ENCODE measurements around the gene AMMECR1.
"Not testable (repeated sequence)": the region's sequence is repeated elsewhere in the genome, so short reads cannot be mapped to it uniquely, and the experiment has no call there.

Gene AMMECR1

GRCh38 chrX:110162131-110162530 lies 155.8 kb downstream of the AMMECR1 start:
- no peak for DNase-seq

GRCh38 chrX:110161361-110161686 lies 156.6 kb downstream of the AMMECR1 start:
- no peak for DNase-seq

GRCh38 chrX:110159865-110160264 lies 158.0 kb downstream of the AMMECR1 start:
- no peak for DNase-seq

- no peak for DNase-seq
These were observed 158.7 kb downstream of the AMMECR1 start for GRCh38 chrX:110159235-110159634.

- DNase-seq = no peak
These were observed 160.4 kb downstream of the AMMECR1 start for GRCh38 chrX:110157444-110157843.

DNA sequence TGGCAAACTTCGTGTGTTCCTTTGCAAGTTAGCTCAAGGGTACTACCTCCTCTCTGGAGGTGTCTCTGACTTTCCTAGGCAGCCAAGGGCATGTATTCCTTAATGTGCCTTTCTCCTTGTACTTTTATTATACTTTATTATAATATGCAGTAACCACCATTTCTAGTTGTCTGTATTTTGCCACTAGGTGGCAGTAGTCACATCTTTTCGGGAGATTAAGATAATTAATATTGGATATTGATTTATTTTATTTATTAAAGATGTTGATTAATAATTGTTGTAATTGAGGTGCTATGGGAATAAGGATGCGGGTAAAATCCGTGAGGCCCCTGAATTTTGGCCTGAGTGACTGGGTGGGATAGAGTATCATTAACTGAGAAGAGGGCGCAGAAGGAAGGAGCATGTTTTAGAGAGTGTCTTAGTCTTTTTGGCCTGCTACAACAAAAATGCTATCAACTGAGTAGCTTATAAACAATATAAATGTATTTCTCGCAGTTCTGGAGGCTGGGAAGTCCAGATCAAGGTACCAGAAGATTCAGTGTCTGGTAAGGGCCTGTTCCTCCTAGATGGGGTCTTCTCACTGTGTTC lies 161.6 kb downstream of the AMMECR1 start:
- DNase-seq = no peak

- DNase-seq = no peak
These were observed 162.1 kb downstream of the AMMECR1 start for GRCh38 chrX:110155759-110156158.

GRCh38 chrX:110154328-110154727 lies 163.6 kb downstream of the AMMECR1 start:
- DNase-seq = not testable (repeated sequence)

DNA sequence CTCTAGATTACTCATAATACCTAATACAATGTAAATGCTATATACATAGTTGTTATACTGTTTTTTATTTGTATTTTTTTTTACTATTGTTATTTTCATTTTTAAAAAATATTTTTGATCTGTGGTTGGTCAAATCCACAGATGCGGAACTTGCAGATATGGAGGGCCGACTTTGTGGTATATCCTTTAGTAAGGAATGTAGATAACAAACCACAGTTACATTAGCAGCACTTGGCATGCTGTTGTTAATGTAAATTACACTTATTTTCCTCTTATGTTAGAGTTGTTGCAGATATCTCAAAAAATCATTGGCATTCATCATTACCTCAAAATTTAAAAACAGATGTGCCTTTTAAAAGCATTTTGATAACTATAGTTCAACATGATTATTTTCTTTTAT lies 164.0 kb downstream of the AMMECR1 start:
- no peak for DNase-seq

GRCh38 chrX:110153244-110153643 lies 164.6 kb downstream of the AMMECR1 start:
- DNase-seq = no peak

GRCh38 chrX:110146521-110146920 lies 171.4 kb downstream of the AMMECR1 start:
- DNase-seq = no peak

DNA sequence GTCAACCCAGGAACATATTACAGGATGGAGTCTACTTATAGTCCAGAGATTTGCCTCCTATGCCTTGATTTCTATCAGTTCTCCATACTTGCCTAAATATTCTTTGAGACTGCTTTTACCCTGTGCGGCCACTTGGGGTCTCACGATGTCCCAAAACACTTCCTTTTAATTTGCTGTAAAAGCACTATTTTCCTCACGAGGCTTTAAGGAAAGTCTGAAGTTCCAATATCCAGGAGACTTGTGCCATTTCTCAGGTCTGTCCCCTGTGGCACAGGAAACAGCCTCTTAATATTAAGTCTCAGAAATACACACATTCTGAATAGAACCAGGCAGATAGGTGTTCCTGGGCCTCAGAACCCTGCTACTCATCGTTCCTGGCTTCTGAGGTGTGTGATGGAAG lies 172.0 kb downstream of the AMMECR1 start:
- no peak for DNase-seq

- DNase-seq = no peak
These were observed 172.6 kb downstream of the AMMECR1 start for GRCh38 chrX:110145311-110145710.
